Fibroblast of lung (primary cell): ENCODE measurements around the gene IMPDH1. TPM values are rescaled to one million over a fixed set of nuclear protein-coding genes. Genes with fewer than 3 reads are reported as not detected.

Experiments
- DNase-seq, 2 donors: peaks; one replicate each; pipeline versions ENCODE4 v3.0.0 to v3.0.0-alpha.2; 2010; ENCODE audit warnings: low read depth in 2 of 2
- H2AFZ ChIP-seq: 2 replicates; pipeline ENCODE4 v1.5.1; 2012; ENCODE audit warnings: low read length, control low read depth, inconsistent platforms
- H3K27ac ChIP-seq: 2 replicates; pipeline ENCODE4 v1.5.1; 2011; ENCODE audit warnings: low read length, control low read depth; ENCODE audit not compliant: insufficient read depth
- H3K27me3 ChIP-seq: 2 replicates; pipeline ENCODE4 v1.5.1; 2011; ENCODE audit warnings: mild to moderate bottlenecking, low read length; ENCODE audit not compliant: control insufficient read depth, insufficient read depth
- H3K36me3 ChIP-seq: 2 replicates; pipeline ENCODE4 v1.5.1; 2011; ENCODE audit warnings: low read length; ENCODE audit not compliant: control insufficient read depth, insufficient read depth
- H3K4me1 ChIP-seq: 2 replicates; pipeline ENCODE4 v1.5.1; 2011; ENCODE audit warnings: low read length; ENCODE audit not compliant: control insufficient read depth, insufficient read depth; ENCODE audit errors: extremely low read depth
- H3K4me2 ChIP-seq: 2 replicates; pipeline ENCODE4 v1.5.1; 2011; ENCODE audit warnings: low read length, control low read depth; ENCODE audit not compliant: insufficient read depth; ENCODE audit errors: extremely low read depth
- H3K4me3 ChIP-seq, 4 experiments: fragments of 200-600 bp in 1 of 4; sonication (generic) in 1 of 4; replicated peaks in 1 of 4; 2 replicates each; pipeline ENCODE4 v1.5.1; 2011 to 2016; ENCODE audit warnings: low read length in 4 of 4, low read depth in 3 of 4, mild to moderate bottlenecking in 3 of 4, control low read depth in 2 of 4, inconsistent platforms in 1 of 4, mixed read lengths in 1 of 4; ENCODE audit not compliant: insufficient read depth in 1 of 4; ENCODE audit errors: control extremely low read depth in 1 of 4
- H3K79me2 ChIP-seq: 2 replicates; pipeline ENCODE4 v1.5.1; 2012; ENCODE audit warnings: mild to moderate bottlenecking, low read length, inconsistent platforms; ENCODE audit not compliant: control insufficient read depth, insufficient read depth
- H3K9ac ChIP-seq: 2 replicates; pipeline ENCODE4 v1.5.1; 2011; ENCODE audit warnings: mild to moderate bottlenecking, low read length, control low read depth; ENCODE audit not compliant: insufficient read depth
- H3K9me3 ChIP-seq: 2 replicates; pipeline ENCODE4 v1.5.1; 2012; ENCODE audit warnings: low read depth, low read length; ENCODE audit not compliant: control insufficient read depth, insufficient read depth
- H4K20me1 ChIP-seq: 2 replicates; pipeline ENCODE4 v1.5.1; 2011; ENCODE audit warnings: low read length; ENCODE audit not compliant: control insufficient read depth, insufficient read depth; ENCODE audit errors: extremely low read depth
- CTCF ChIP-seq, 2 donors: IDR thresholded peaks in 1 of 2; conservative IDR thresholded peaks in 1 of 2; 1 replicate in 1 of 2; 2 replicates in 1 of 2; pipeline ENCODE4 v1.5.1; 2011 to 2012; ENCODE audit warnings: low read length in 2 of 2, control low read depth in 1 of 2, inconsistent platforms in 1 of 2, low read depth in 1 of 2, mild to moderate bottlenecking in 1 of 2
- EZH2 ChIP-seq: IDR thresholded peaks from 2 replicates; pipeline ENCODE4 v1.5.1; 2012; ENCODE audit warnings: low read length, control low read depth, mild to moderate bottlenecking; ENCODE audit errors: missing control alignments
- polyA plus RNA-seq, 2 donors: library from polyadenylated mRNA; depleted of rRNA in 1 of 2; stranded (reverse) in 1 of 2; unstranded in 1 of 2; fragments of >200 nt; gene quantifications; 2 replicates each; pipeline ENCODE4 v1.2.1, GENCODE V29; 2011 to 2012; ENCODE audit warnings: missing spikeins in 1 of 2
- total RNA-seq: library from RNA; depleted of rRNA; stranded (reverse); fragments of >200 nt; gene quantifications from 2 replicates; pipeline ENCODE4 v1.2.1, GENCODE V29; 2014

IMPDH1 gene
- total and polyA plus RNA-seq, 2 donors (not counting 1 experiment from before 2014, with no cell fraction given), result 30.2 to 56.5 TPM

DNA sequence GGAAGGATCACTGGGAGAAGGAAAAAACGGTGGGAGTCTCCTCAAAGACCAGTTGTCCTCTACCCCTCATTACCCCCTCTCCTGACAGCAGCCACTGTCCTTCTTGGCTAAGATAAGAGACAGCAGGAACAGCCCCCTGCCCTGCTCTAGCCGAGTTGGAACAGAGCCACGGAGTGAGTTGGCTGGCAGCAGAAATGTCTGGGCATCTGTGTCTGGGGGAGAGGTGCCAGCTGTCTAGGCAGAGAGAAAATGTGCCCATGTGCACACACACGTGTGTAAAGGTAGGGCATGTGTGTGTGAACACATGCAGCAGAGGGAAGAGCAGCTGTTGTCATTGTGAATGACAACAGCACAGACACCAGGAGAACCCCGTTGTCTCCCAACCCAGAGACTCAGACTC is 36.5 kb upstream of the IMPDH1 start:
- no peak for TF ChIP-seq EZH2
- no peak for TF ChIP-seq CTCF (conservative IDR thresholded peaks at IDR 0.05 in 1 of 2, IDR thresholded peaks at IDR 0.05 in 1 of 2; ENCODE audit: low read depth in 1 of 2, low read length in 2 of 2)
- Histone ChIP-seq H3K27ac (no peak overlapping the region), H2AFZ (no peak overlapping the region), H3K4me3 (no peak overlapping the region), H3K36me3 (no peaks in the 10 kb centered on the region), H3K9me3 (no peaks in the 10 kb centered on the region), H4K20me1 (no peaks in the 10 kb centered on the region), H3K4me2 (no peak overlapping the region), H3K9ac (no peak overlapping the region), H3K79me2 (no peaks in the 10 kb centered on the region), H3K27me3 (peaks cover 2% of the 10 kb centered on the region), H3K4me1 (no peaks in the 10 kb centered on the region)
- DNase-seq, result no peak

- TF ChIP-seq CTCF (conservative IDR thresholded peaks at IDR 0.05 in 1 of 2, IDR thresholded peaks at IDR 0.05 in 1 of 2; ENCODE audit: low read depth in 1 of 2, low read length in 2 of 2) (no peak), EZH2 (no peak)
- no peaks in the 10 kb centered on the region for H3K9me3 ChIP-seq
- no peak overlapping the region for H3K9ac ChIP-seq
- no peaks in the 10 kb centered on the region for H4K20me1 ChIP-seq
- H3K36me3 ChIP-seq, result no peaks in the 10 kb centered on the region
- no peak overlapping the region for H3K27ac ChIP-seq
- H3K79me2 ChIP-seq, result no peaks in the 10 kb centered on the region
- H3K27me3 ChIP-seq, result peaks cover 2% of the 10 kb centered on the region
- no peak overlapping the region for H3K4me2 ChIP-seq
- H3K4me3 ChIP-seq, result no peak overlapping the region
- H2AFZ ChIP-seq, result no peak overlapping the region
- DNase-seq, result no peak
- H3K4me1 ChIP-seq, result no peaks in the 10 kb centered on the region
Measured at GRCh38 chr7:128443831-128444600, 34.2 kb upstream of the IMPDH1 start.

GRCh38 chr7:128442356-128442755 is 32.6 kb upstream of the IMPDH1 start:
- Histone ChIP-seq H3K27ac (no peak overlapping the region), H4K20me1 (no peaks in the 10 kb centered on the region), H3K27me3 (peaks cover 2% of the 10 kb centered on the region), H3K4me1 (no peaks in the 10 kb centered on the region), H3K4me2 (no peak overlapping the region), H3K9me3 (no peaks in the 10 kb centered on the region), H3K4me3 (no peak overlapping the region), H2AFZ (no peak overlapping the region), H3K9ac (no peak overlapping the region), H3K36me3 (no peaks in the 10 kb centered on the region), H3K79me2 (no peaks in the 10 kb centered on the region)
- TF ChIP-seq CTCF (conservative IDR thresholded peaks at IDR 0.05 in 1 of 2, IDR thresholded peaks at IDR 0.05 in 1 of 2; ENCODE audit: low read depth in 1 of 2, low read length in 2 of 2) (no peak), EZH2 (no peak)
- no peak for DNase-seq
